K562 (cell line): ENCODE measurements around the gene BAIAP2.

ENCODE experiments used
- DIDO1 ChIP-seq: fragments of 450-650 bp; IDR thresholded peaks from 2 replicates; pipeline ENCODE4 v1.6.1; 2016; ENCODE audit warnings: low read depth, missing biosample characterization, missing genetic modification characterization
- ERF ChIP-seq: fragments of 450-650 bp; formaldehyde crosslinking; IDR thresholded peaks from 2 replicates; pipeline ENCODE4 v1.4.0; 2020; ENCODE audit warnings: mild to moderate bottlenecking, mixed read lengths
- FOXJ3 ChIP-seq: sonication (generic); formaldehyde crosslinking; IDR thresholded peaks from 2 replicates; pipeline ENCODE4 v1.4.0; 2020; ENCODE audit warnings: mild to moderate bottlenecking, missing genetic modification reagents
- HDGF ChIP-seq: fragments of 450-650 bp; IDR thresholded peaks from 2 replicates; pipeline ENCODE4 v1.6.1; 2016
- PHF8 ChIP-seq: fragments of 200-600 bp; sonication (generic); IDR thresholded peaks from 2 replicates; pipeline ENCODE4 v1.6.1; 2012; ENCODE audit warnings: mixed run types, mild to moderate bottlenecking, inconsistent platforms, low read length, moderate library complexity, borderline replicate concordance
- POLR2AphosphoS5 ChIP-seq: IDR thresholded peaks from 2 replicates; pipeline ENCODE4 v1.6.1; 2011; ENCODE audit warnings: mild to moderate bottlenecking, low read depth, low read length, moderate library complexity; ENCODE audit not compliant: control insufficient read depth, insufficient read depth
- PRPF4 ChIP-seq: fragments of 200-400 bp; formaldehyde crosslinking; IDR thresholded peaks from one replicate; pipeline ENCODE4 v1.6.1; 2017; ENCODE audit warnings: low read length, low read depth, mild to moderate bottlenecking; ENCODE audit not compliant: insufficient read depth, poor library complexity, severe bottlenecking
- RAD21 ChIP-seq, 2 experiments: fragments of 250-450 bp in 1 of 2; fragments of 450-650 bp in 1 of 2; sonication (Bioruptor Pico) in 1 of 2; formaldehyde crosslinking in 1 of 2; IDR thresholded peaks in 1 of 2; conservative IDR thresholded peaks in 1 of 2; 2 replicates each; pipeline versions ENCODE4 v1.4.0 to v1.8.0; 2020 to 2022; ENCODE audit warnings: mild to moderate bottlenecking in 2 of 2, moderate library complexity in 1 of 2
- SPI1 ChIP-seq: IDR thresholded peaks from 2 replicates; pipeline ENCODE4 v1.6.1; 2011; ENCODE audit warnings: low read depth, low read length, control low read depth, borderline replicate concordance
- SRSF9 ChIP-seq: fragments of 200-400 bp; formaldehyde crosslinking; IDR thresholded peaks from 2 replicates; pipeline ENCODE4 v1.6.1; 2017; ENCODE audit warnings: low read depth, low read length, borderline replicate concordance
- ZFPM2 ChIP-seq: fragments of 250-450 bp; sonication (Bioruptor Pico); IDR thresholded peaks from 2 replicates; pipeline ENCODE4 v1.5.1; 2022; ENCODE audit warnings: mild to moderate bottlenecking
- TF ChIP-seq, protein P1 (sequence below), 3 experiments: IDR thresholded peaks in 2 of 3; conservative IDR thresholded peaks in 1 of 3; 2 replicates each; pipeline ENCODE4 v1.5.1; 2011 to 2012; ENCODE audit warnings: low read length in 3 of 3, mild to moderate bottlenecking in 3 of 3, control low read depth in 2 of 3, improper control_type of control experiment in 1 of 3, inconsistent platforms in 1 of 3, low read depth in 1 of 3, mixed read lengths in 1 of 3, moderate library complexity in 1 of 3; ENCODE audit not compliant: insufficient read depth in 2 of 3
- TF ChIP-seq, protein P2 (sequence below): sonication (generic); formaldehyde crosslinking; IDR thresholded peaks from 2 replicates; pipeline ENCODE4 v1.9.0; 2022; ENCODE audit warnings: mild to moderate bottlenecking, missing genetic modification reagents

- TF ChIP-seq, protein P1, sequence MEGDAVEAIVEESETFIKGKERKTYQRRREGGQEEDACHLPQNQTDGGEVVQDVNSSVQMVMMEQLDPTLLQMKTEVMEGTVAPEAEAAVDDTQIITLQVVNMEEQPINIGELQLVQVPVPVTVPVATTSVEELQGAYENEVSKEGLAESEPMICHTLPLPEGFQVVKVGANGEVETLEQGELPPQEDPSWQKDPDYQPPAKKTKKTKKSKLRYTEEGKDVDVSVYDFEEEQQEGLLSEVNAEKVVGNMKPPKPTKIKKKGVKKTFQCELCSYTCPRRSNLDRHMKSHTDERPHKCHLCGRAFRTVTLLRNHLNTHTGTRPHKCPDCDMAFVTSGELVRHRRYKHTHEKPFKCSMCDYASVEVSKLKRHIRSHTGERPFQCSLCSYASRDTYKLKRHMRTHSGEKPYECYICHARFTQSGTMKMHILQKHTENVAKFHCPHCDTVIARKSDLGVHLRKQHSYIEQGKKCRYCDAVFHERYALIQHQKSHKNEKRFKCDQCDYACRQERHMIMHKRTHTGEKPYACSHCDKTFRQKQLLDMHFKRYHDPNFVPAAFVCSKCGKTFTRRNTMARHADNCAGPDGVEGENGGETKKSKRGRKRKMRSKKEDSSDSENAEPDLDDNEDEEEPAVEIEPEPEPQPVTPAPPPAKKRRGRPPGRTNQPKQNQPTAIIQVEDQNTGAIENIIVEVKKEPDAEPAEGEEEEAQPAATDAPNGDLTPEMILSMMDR (IDR thresholded peaks at IDR 0.05 in 2 of 3, conservative IDR thresholded peaks at IDR 0.05 in 1 of 3; ENCODE audit: insufficient read depth in 2 of 3, low read depth in 1 of 3, low read length in 3 of 3), result no peak
- TF ChIP-seq ZFPM2 (CRISPR knock-in tag), result no peak
- TF ChIP-seq DIDO1 (tag), result no peak
- TF ChIP-seq, protein P2, sequence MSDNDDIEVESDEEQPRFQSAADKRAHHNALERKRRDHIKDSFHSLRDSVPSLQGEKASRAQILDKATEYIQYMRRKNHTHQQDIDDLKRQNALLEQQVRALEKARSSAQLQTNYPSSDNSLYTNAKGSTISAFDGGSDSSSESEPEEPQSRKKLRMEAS (CRISPR knock-in tag), result no peak
- TF ChIP-seq HDGF, result no peak
- TF ChIP-seq PHF8, result no peak
- no peak for TF ChIP-seq FOXJ3 (CRISPR knock-in tag)
- TF ChIP-seq SPI1, result no peak
- TF ChIP-seq SRSF9, result no peak
- TF ChIP-seq POLR2AphosphoS5, result no peak
- no peak for TF ChIP-seq RAD21 (CRISPR knock-in tag; conservative IDR thresholded peaks at IDR 0.05 in 1 of 2, IDR thresholded peaks at IDR 0.05 in 1 of 2)
- TF ChIP-seq ERF, result no peak
- no peak for TF ChIP-seq PRPF4
These were observed 39.3 kb downstream of the BAIAP2 start for GRCh38 chr17:81073967-81074839.
